Transverse colon (tissue), 3 donors: ENCODE results near the gene DOCK1.

Source experiments
- POLR2A ChIP-seq: fragments of 450-650 bp; IDR thresholded peaks from one replicate; pipeline ENCODE4 v1.6.1; 2016; ENCODE audit warnings: antibody characterized with exemption, mild to moderate bottlenecking, moderate library complexity
- TF ChIP-seq, protein P1 (sequence below), 5 experiments: fragments of 200-600 bp in 3 of 5; fragments of 450-650 bp in 2 of 5; sonication (generic) in 3 of 5; IDR thresholded peaks; 1 replicate in 2 of 5; 2 replicates in 3 of 5; pipeline ENCODE4 v1.5.1; 2016 to 2017; ENCODE audit warnings: antibody characterized with exemption in 5 of 5, inconsistent platforms in 3 of 5, mild to moderate bottlenecking in 2 of 5, moderate library complexity in 1 of 5

DNA sequence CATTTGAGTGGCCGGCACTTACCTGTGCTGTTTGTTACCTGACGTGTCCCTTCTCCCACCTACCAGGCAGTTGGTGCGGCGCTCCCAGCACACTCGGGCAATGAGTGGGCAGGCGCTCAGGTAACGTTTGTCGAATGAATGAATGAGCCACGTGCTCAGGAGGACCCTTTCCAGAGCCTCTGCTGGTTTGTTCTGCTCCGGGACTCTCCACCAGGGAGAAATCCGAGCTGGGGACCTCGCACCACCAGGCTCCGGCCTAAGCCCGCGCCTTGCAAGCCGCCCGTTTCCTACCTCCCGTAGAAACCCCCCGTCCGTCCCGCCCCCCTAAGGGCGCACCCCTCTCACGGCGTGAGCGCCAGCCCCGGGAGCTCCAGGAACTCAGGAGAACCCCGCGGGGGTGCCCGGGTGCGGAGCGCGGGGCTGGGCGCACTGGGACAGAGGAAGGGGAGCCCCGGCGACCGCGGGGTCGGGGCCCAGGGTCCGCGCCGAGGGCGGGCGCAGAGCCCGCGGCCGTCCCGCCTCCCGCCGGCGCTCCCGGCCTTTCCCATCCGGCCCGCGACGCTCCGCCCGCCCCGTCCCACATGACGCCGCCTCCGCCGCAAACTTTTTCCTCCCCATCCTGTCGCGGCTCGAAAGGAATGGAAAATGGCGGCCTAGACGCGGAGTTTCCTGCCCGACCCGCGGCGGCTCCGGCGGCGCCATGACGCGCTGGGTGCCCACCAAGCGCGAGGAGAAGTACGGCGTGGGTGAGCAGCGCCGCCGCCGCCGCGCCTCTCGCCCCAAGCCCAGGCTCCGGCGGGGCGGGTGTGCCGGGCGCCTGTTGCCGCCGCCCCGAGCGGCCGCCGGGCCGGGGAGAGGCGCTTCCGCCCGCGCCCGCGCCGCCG lies at the start of gene DOCK1:
- TF ChIP-seq, protein P1, sequence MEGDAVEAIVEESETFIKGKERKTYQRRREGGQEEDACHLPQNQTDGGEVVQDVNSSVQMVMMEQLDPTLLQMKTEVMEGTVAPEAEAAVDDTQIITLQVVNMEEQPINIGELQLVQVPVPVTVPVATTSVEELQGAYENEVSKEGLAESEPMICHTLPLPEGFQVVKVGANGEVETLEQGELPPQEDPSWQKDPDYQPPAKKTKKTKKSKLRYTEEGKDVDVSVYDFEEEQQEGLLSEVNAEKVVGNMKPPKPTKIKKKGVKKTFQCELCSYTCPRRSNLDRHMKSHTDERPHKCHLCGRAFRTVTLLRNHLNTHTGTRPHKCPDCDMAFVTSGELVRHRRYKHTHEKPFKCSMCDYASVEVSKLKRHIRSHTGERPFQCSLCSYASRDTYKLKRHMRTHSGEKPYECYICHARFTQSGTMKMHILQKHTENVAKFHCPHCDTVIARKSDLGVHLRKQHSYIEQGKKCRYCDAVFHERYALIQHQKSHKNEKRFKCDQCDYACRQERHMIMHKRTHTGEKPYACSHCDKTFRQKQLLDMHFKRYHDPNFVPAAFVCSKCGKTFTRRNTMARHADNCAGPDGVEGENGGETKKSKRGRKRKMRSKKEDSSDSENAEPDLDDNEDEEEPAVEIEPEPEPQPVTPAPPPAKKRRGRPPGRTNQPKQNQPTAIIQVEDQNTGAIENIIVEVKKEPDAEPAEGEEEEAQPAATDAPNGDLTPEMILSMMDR (IDR thresholded peaks at IDR 0.05), result no peak
- no peak for TF ChIP-seq POLR2A
